PFSK-1 (cell line): Measurements from ENCODE around the gene ZNF688.

Source experiments
- REST ChIP-seq, 2 experiments: IDR thresholded peaks; 2 replicates each; pipeline versions ENCODE4 v1.6.1 to v1.8.0; 2011 to 2012; ENCODE audit warnings: low read depth in 2 of 2, low read length in 2 of 2, control low read depth in 1 of 2, inconsistent platforms in 1 of 2, mild to moderate bottlenecking in 1 of 2, moderate library complexity in 1 of 2; ENCODE audit not compliant: insufficient read depth in 1 of 2
- SIN3A ChIP-seq: IDR thresholded peaks from 2 replicates; pipeline ENCODE4 v1.6.1; 2012; ENCODE audit warnings: mild to moderate bottlenecking, low read length, moderate library complexity, borderline replicate concordance; ENCODE audit not compliant: insufficient read depth

- TF ChIP-seq REST (IDR thresholded peaks at IDR 0.05; ENCODE audit: insufficient read depth in 1 of 2, low read depth in 2 of 2, low read length in 2 of 2) (no peak), SIN3A (no peak)
Observed at GRCh38 chr16:30565984-30566383, 5.5 kb downstream of the ZNF688 start.
